ENCODE data around the gene CHSY1. TPM values are rescaled to one million over a fixed set of nuclear protein-coding genes. Genes with fewer than 3 reads are reported as not detected.

The CHSY1 gene
- total and polyA plus RNA-seq, 2 of the 13 experiments (the other 11 are each of a cell fraction or from before 2014, with no cell fraction given) = 13.3 to 13.7 TPM

DNA sequence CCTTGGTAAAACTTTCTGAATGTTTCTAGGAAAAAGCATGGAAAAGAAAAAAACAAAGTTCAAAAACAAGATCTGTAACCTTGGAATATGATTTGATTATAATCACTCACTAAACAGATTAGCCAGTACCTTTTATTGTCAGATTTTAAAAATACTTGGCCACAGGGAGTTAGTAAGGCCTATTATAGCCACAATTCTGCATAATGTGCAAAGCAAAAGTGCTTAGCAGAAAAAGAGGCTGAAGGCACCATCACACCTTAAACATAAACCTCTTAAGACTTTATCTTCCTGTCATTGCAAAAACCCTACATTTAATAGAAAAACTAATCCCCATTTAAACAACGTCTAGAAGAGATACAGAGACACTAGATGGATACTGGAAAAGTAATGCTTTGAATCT, 41.8 kb downstream of the CHSY1 start (continued):
- TF ChIP-seq, protein P1, sequence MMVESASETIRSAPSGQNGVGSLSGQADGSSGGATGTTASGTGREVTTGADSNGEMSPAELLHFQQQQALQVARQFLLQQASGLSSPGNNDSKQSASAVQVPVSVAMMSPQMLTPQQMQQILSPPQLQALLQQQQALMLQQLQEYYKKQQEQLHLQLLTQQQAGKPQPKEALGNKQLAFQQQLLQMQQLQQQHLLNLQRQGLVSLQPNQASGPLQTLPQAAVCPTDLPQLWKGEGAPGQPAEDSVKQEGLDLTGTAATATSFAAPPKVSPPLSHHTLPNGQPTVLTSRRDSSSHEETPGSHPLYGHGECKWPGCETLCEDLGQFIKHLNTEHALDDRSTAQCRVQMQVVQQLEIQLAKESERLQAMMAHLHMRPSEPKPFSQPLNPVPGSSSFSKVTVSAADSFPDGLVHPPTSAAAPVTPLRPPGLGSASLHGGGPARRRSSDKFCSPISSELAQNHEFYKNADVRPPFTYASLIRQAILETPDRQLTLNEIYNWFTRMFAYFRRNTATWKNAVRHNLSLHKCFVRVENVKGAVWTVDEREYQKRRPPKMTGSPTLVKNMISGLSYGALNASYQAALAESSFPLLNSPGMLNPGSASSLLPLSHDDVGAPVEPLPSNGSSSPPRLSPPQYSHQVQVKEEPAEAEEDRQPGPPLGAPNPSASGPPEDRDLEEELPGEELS (CRISPR knock-in tag; IDR thresholded peaks at IDR 0.05) = no peak
- TF ChIP-seq HES4 (CRISPR knock-in tag; IDR thresholded peaks at IDR 0.05; ENCODE audit: borderline replicate concordance) (no peak), KDM5B (CRISPR knock-in tag; IDR thresholded peaks at IDR 0.05; ENCODE audit: borderline replicate concordance) (no peak)

DNA sequence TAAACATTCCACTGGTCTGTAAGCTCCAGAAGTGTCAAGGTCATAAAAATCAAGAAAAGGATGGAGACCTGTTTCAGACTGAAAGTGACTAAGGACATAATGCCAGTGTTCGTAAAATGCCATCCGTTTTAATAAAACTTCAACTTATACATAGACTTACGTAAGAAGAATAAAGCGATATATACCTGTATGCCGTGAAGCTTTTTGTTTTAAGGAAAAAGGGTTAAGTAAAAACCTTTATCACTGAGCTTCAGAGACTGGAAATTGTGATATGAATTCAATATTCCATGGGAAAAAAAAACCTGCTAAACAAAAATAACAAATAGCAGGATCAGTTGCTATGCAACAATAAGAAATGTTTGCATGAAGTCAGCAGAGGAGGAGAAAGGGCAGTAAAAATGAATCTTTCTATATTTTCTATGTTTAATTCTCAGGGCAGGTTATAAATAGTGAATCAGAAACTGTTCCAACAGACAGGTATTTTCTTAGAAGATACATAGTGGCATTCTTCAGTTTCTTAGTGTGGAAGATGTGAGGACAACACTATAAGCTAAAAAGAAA, 42.5 kb downstream of the CHSY1 start:
- no peak overlapping the region for H3K9ac ChIP-seq (ENCODE audit: insufficient read depth, low read depth, low read length)
- DNase-seq (ENCODE audit: low spot score) (no peak), ATAC-seq (no peak), FAIRE-seq (no peak)
- no peak overlapping the region for H3K4me2 ChIP-seq (ENCODE audit: low read depth, low read length)
- in situ Hi-C loops (cut with HindIII; ENCODE audit: extremely low pct_ligation_motif_present, low pct_unique_long_range_greater_than_20kb) = no loop called here
- no TSS peak for BruUV-seq (replicated peaks)
- ChIA-PET CTCF (ENCODE audit: low intra/inter-chr PET ratio, low total read pairs) (no interaction called here), POLR2A (no interaction called here)
- H4K20me1 ChIP-seq (ENCODE audit: insufficient read depth, low read length) = peaks cover 39% of the 10 kb centered on the region
- H3K9me3 ChIP-seq (ENCODE audit: low read length) = no peaks in the 10 kb centered on the region
- peaks cover 0 to 11% of the 10 kb centered on the region in 2 experiments; a peak in 1 of 5 replicates for H3K36me3 ChIP-seq (replicated peaks in 1 of 2; ENCODE audit: control insufficient read depth in 1 of 2, insufficient read depth in 2 of 2, low read length in 2 of 2)
- H3K4me3 ChIP-seq (replicated peaks in 1 of 3; ENCODE audit: insufficient read depth in 1 of 3, low read depth in 2 of 3, low read length in 3 of 3) = no peak overlapping the region
- TF ChIP-seq NR3C1 (CRISPR knock-in tag; IDR thresholded peaks at IDR 0.05) (no peak), ZBTB3 (CRISPR knock-in tag; IDR thresholded peaks at IDR 0.05; ENCODE audit: borderline replicate concordance, low read depth) (no peak), SIN3B (IDR thresholded peaks at IDR 0.05; ENCODE audit: low read length) (no peak), SNRNP70 (IDR thresholded peaks at IDR 0.05; ENCODE audit: low read depth, low read length) (no peak), ZNF883 (CRISPR knock-in tag; IDR thresholded peaks at IDR 0.05; ENCODE audit: not compliant biosample characterization) (no peak), POLR2G (IDR thresholded peaks at IDR 0.05; ENCODE audit: low read depth, low read length) (no peak), ZNF567 (CRISPR knock-in tag; IDR thresholded peaks at IDR 0.05; ENCODE audit: borderline replicate concordance) (no peak), ZNF256 (CRISPR knock-in tag; conservative IDR thresholded peaks at IDR 0.05) (no peak), ARID2 (CRISPR knock-in tag; IDR thresholded peaks at IDR 0.05; ENCODE audit: borderline replicate concordance) (no peak), ZNF546 (CRISPR knock-in tag; conservative IDR thresholded peaks at IDR 0.05) (no peak), SMC3 (IDR thresholded peaks at IDR 0.05; ENCODE audit: low read length) (no peak)
- TF ChIP-seq, protein P2, sequence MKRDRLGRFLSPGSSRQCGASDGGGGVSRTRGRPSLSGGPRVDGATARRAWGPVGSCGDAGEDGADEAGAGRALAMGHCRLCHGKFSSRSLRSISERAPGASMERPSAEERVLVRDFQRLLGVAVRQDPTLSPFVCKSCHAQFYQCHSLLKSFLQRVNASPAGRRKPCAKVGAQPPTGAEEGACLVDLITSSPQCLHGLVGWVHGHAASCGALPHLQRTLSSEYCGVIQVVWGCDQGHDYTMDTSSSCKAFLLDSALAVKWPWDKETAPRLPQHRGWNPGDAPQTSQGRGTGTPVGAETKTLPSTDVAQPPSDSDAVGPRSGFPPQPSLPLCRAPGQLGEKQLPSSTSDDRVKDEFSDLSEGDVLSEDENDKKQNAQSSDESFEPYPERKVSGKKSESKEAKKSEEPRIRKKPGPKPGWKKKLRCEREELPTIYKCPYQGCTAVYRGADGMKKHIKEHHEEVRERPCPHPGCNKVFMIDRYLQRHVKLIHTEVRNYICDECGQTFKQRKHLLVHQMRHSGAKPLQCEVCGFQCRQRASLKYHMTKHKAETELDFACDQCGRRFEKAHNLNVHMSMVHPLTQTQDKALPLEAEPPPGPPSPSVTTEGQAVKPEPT (CRISPR knock-in tag; IDR thresholded peaks at IDR 0.05; ENCODE audit: low read depth) = no peak
- TF ChIP-seq, protein P3, sequence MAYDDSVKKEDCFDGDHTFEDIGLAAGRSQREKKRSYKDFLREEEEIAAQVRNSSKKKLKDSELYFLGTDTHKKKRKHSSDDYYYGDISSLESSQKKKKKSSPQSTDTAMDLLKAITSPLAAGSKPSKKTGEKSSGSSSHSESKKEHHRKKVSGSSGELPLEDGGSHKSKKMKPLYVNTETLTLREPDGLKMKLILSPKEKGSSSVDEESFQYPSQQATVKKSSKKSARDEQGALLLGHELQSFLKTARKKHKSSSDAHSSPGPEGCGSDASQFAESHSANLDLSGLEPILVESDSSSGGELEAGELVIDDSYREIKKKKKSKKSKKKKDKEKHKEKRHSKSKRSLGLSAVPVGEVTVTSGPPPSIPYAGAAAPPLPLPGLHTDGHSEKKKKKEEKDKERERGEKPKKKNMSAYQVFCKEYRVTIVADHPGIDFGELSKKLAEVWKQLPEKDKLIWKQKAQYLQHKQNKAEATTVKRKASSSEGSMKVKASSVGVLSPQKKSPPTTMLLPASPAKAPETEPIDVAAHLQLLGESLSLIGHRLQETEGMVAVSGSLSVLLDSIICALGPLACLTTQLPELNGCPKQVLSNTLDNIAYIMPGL (CRISPR knock-in tag; IDR thresholded peaks at IDR 0.05; ENCODE audit: borderline replicate concordance in 1 of 2, low read depth in 1 of 2) = no peak
- H3K27ac ChIP-seq (ENCODE audit: extremely low read length, insufficient read depth, low read length) = no peak overlapping the region
- intact Hi-C loops (cut with micrococcal nuclease; ENCODE audit: unreplicated experiment) = no loop called here
- 97% methylated on average over 5 of the region's 5 CpGs for WGBS (ENCODE audit: low lambda C conversion rate)
- H2AFZ ChIP-seq (ENCODE audit: low read length) = no peak overlapping the region
- H3K4me1 ChIP-seq (ENCODE audit: insufficient read depth, low read length) = no peaks in the 10 kb centered on the region
- peaks cover 73% of the 10 kb centered on the region for H3K79me2 ChIP-seq (ENCODE audit: insufficient read depth, low read length)
- H3K27me3 ChIP-seq (ENCODE audit: control insufficient read depth in 1 of 2, insufficient read depth in 2 of 2, low read length in 2 of 2) = no peaks in the 10 kb centered on the region

Data from HepG2 (cell line).